GM12878 (cell line): ENCODE measurements around the gene SHC1. TPM values are rescaled to one million over a fixed set of nuclear protein-coding genes. Genes with fewer than 3 reads are reported as not detected.

Experiments used
- ATAC-seq: fragments of 200-7000 bp; cut with Tn5 transposase; 3 replicates; pipeline ENCODE4 v1.9.1; 2020; ENCODE audit warnings: mild to moderate bottlenecking, moderate library complexity
- BruUV-seq: library from RNA; stranded (reverse); fragments of 400-500 nt; replicated peaks from 2 replicates; lab custom pipeline; 2021; lab: Mats Ljungman, UMichigan
- CTCF ChIA-PET: fragments of 300-600 bp; sonication (Branson Sonifier 250); formaldehyde crosslinking; extraction: SDS; loops from one replicate; lab custom pipeline; 2021; ENCODE audit warnings: inconsistent platforms; lab: Yijun Ruan, JAX
- POLR2A ChIA-PET: fragments of 350-600 bp; formaldehyde crosslinking; extraction: SDS; loops from one replicate; lab custom pipeline; 2021; ENCODE audit warnings: inconsistent platforms; lab: Charles Lee
- RAD21 ChIA-PET: fragments of 300-600 bp; sonication (Branson Sonifier 250); formaldehyde crosslinking; loops from one replicate; lab custom pipeline; 2023; ENCODE audit warnings: antibody characterized with exemption; ENCODE audit not compliant: unreplicated experiment; lab: Charles Lee
- SMC1A ChIA-PET: fragments of 300-600 bp; sonication (Branson Sonifier 250); formaldehyde crosslinking; loops from one replicate; lab custom pipeline; 2023; ENCODE audit not compliant: unreplicated experiment, uncharacterized antibody; lab: Charles Lee
- DNase-seq: peaks from one replicate; pipeline ENCODE4 v3.0.0-alpha.2; 2011; ENCODE audit warnings: low read depth, low spot score
- FAIRE-seq: peaks from 3 replicates; lab custom pipeline; 2011; peaks lifted over from hg19 to GRCh38; lab: Jason Lieb, UNC
- H2AFZ ChIP-seq: 2 replicates; pipeline ENCODE4 v1.6.0; 2011; ENCODE audit warnings: low read depth, low read length, control low read depth; ENCODE audit not compliant: control insufficient read depth
- H3K27ac ChIP-seq: 2 replicates; pipeline ENCODE4 v1.5.1; 2011; ENCODE audit warnings: control low read depth; ENCODE audit not compliant: control insufficient read depth, insufficient read depth
- H3K27me3 ChIP-seq, 2 experiments: replicated peaks in 1 of 2; 2 replicates each; pipeline versions ENCODE4 v1.6.0 to v1.6.1; 2011; ENCODE audit warnings: low read length in 1 of 2; ENCODE audit not compliant: control insufficient read depth in 2 of 2, insufficient read depth in 2 of 2
- H3K36me3 ChIP-seq, 2 experiments: 2 replicates each; pipeline ENCODE4 v1.5.1; 2011; ENCODE audit warnings: low read length in 1 of 2; ENCODE audit not compliant: control insufficient read depth in 2 of 2, insufficient read depth in 2 of 2
- H3K4me1 ChIP-seq: 2 replicates; pipeline ENCODE4 v1.6.1; 2011; ENCODE audit warnings: mild to moderate bottlenecking, low read length, moderate library complexity, mixed read lengths; ENCODE audit not compliant: control insufficient read depth, insufficient read depth
- H3K4me2 ChIP-seq: 2 replicates; pipeline ENCODE4 v1.6.0; 2011; ENCODE audit warnings: control low read depth; ENCODE audit not compliant: control insufficient read depth, insufficient read depth
- H3K4me3 ChIP-seq: fragments of 200-600 bp; sonication (generic); 2 replicates; pipeline ENCODE4 v1.5.1; 2016
- H3K79me2 ChIP-seq: 2 replicates; pipeline ENCODE4 v1.6.0; 2011; ENCODE audit warnings: low read length; ENCODE audit not compliant: control insufficient read depth, insufficient read depth
- H3K9ac ChIP-seq: 2 replicates; pipeline ENCODE4 v1.8.0; 2011; ENCODE audit warnings: low read length, control low read depth, mixed read lengths; ENCODE audit not compliant: control insufficient read depth, insufficient read depth
- H3K9me3 ChIP-seq: replicated peaks from 3 replicates; pipeline ENCODE4 v1.5.1; 2011; ENCODE audit warnings: mild to moderate bottlenecking, low read length; ENCODE audit not compliant: control insufficient read depth, insufficient read depth
- H4K20me1 ChIP-seq: 2 replicates; pipeline ENCODE4 v1.6.0; 2011; ENCODE audit not compliant: control insufficient read depth, insufficient read depth
- LARP7 ChIP-seq: fragments of 450-650 bp; IDR thresholded peaks from 2 replicates; pipeline ENCODE4 v1.6.1; 2017; ENCODE audit warnings: mild to moderate bottlenecking
- MEF2B ChIP-seq: fragments of 450-650 bp; IDR thresholded peaks from 2 replicates; pipeline ENCODE4 v1.6.1; 2018; ENCODE audit warnings: mild to moderate bottlenecking, moderate library complexity; ENCODE audit not compliant: partially characterized antibody, poor library complexity, severe bottlenecking
- POLR2AphosphoS2 ChIP-seq: IDR thresholded peaks from 2 replicates; pipeline ENCODE4 v1.6.1; 2011; ENCODE audit warnings: low read depth, mild to moderate bottlenecking, low read length, improper control_type of control experiment, moderate library complexity
- ZBTB40 ChIP-seq: fragments of 450-650 bp; IDR thresholded peaks from 2 replicates; pipeline ENCODE4 v1.6.1; 2016; ENCODE audit warnings: mild to moderate bottlenecking, moderate library complexity, borderline replicate concordance
- ZZZ3 ChIP-seq: IDR thresholded peaks from 2 replicates; pipeline ENCODE4 v1.6.1; 2011; ENCODE audit warnings: low read depth; ENCODE audit not compliant: control insufficient read depth, insufficient read length
- WGBS: methylation state at CpG from one replicate; pipeline ENCODE4 v1.1.6; 2016; ENCODE audit warnings: low lambda C conversion rate; ENCODE audit not compliant: insufficient replicate concordance, insufficient coverage; ENCODE audit errors: missing lambda C conversion rate; 5-methylcytosine and 5-hydroxymethylcytosine counted together
- in situ Hi-C: fragments of 300-500 bp; cut with MboI; formaldehyde crosslinking; loops from 9 replicates; pipeline ENCODE4 v1.14.3; 2018; ENCODE audit warnings: mixed read lengths
- intact Hi-C: fragments of 100-400 bp; cut with micrococcal nuclease; formaldehyde crosslinking; loops from one replicate; pipeline ENCODE4 v1.14.2; 2022; ENCODE audit not compliant: unreplicated experiment
- polyA plus RNA-seq, 11 experiments: library from polyadenylated mRNA; depleted of rRNA in 4 of 11; unstranded in 6 of 11; stranded (reverse) in 5 of 11; fragments of >200 nt; fragmentation: Nextera tagmentation in 4 of 11; fragmentation: Illumina TruSeq in 1 of 11; extraction: Ambion mirVana in 4 of 11; extraction: Trizol in 1 of 11; gene quantifications; 1 replicate in 1 of 11; 2 replicates in 10 of 11; pipeline versions ENCODE4 v1.2.1 to v1.2.3, GENCODE V29; 2011 to 2016; ENCODE audit warnings: inconsistent platforms in 2 of 11, missing spikeins in 2 of 11, low read depth in 1 of 11
- total RNA-seq, 4 experiments: library from RNA; depleted of rRNA in 3 of 4; stranded (reverse); fragments of >200 nt in 3 of 4; fragmentation: Illumina TruSeq in 1 of 4; extraction: Trizol in 1 of 4; gene quantifications; 2 replicates each; pipeline versions ENCODE4 v1.2.1 to v1.2.3, GENCODE V29; 2013 to 2021

The SHC1 gene
- total and polyA plus RNA-seq, 10 of the 15 experiments (the other 5 are each of a cell fraction or from before 2014, with no cell fraction given), result 2.6 to 49.3 (median 25.2) TPM

GRCh38 chr1:154967331-154967950 is 3.1 kb downstream of the SHC1 start:
- peaks cover 22% of the 10 kb centered on the region for H3K4me1 ChIP-seq
- no peak for ATAC-seq
- no peaks in the 10 kb centered on the region for H3K9me3 ChIP-seq
- WGBS, result 91% methylated on average over 5 of the region's 5 CpGs
- H4K20me1 ChIP-seq, result no peaks in the 10 kb centered on the region
- ChIA-PET RAD21 (no interaction called here), CTCF (interaction anchor here (3.5 kb wide), 1 partner anchor 12 kb away, joined by 11 read pairs; the partner anchor contains the start of gene PBXIP1)
- H3K27ac ChIP-seq, result no peak overlapping the region
- H3K79me2 ChIP-seq, result peaks cover 34% of the 10 kb centered on the region
- in situ Hi-C loops, result no loop called here
- BruUV-seq, result no TSS peak
- DNase-seq, result no peak
- H2AFZ ChIP-seq, result no peak overlapping the region
- no peak for TF ChIP-seq MEF2B
- no peak for TF ChIP-seq POLR2AphosphoS2
- no peak for TF ChIP-seq ZZZ3
- TF ChIP-seq LARP7, result no peak
- TF ChIP-seq ZBTB40, result no peak
- TF ChIP-seq, all 136 proteins: peak for 0
- peaks cover 12% of the 10 kb centered on the region in 2 experiments; a peak in 3 of 4 replicates for H3K36me3 ChIP-seq
- H3K4me3 ChIP-seq, result no peak overlapping the region
- H3K27me3 ChIP-seq, result no peaks in the 10 kb centered on the region
- ChIA-PET SMC1A (interaction anchor here (0.6 to 0.9 kb wide), 2 partner anchors 28 to 31 kb away, joined by 3 read pairs; no protein-coding TSS in a partner anchor), POLR2A (interaction anchor here (1.6 kb wide), 1 partner anchor 12 kb away, joined by 4 read pairs; the partner anchor contains the start of gene PBXIP1)
- intact Hi-C loops, result no loop called here
- no peak overlapping the region for H3K4me2 ChIP-seq
- FAIRE-seq, result no peak
- no peak overlapping the region for H3K9ac ChIP-seq
